D341Med (cell line): ENCODE measurements around the gene SAP25.
A peak's percentile ranks its signal among the peaks of the same experiment; 100 is the strongest.

ENCODE experiments used
- DNase-seq: peaks from one replicate; pipeline ENCODE4 v3.0.0; 2012; ENCODE audit warnings: low spot score

The SAP25 gene

GRCh38 chr7:100595188-100595587, 21.5 kb upstream of the SAP25 start:
- no peak for DNase-seq

GRCh38 chr7:100591596-100591995, 17.9 kb upstream of the SAP25 start:
- DNase-seq, result no peak

- no peak for DNase-seq
Observed at GRCh38 chr7:100590077-100590737, 16.5 kb upstream of the SAP25 start.

- DNase-seq, result no peak
Observed at GRCh38 chr7:100589341-100589947, 15.7 kb upstream of the SAP25 start.

GRCh38 chr7:100588438-100588837, 14.7 kb upstream of the SAP25 start:
- DNase-seq, result no peak

GRCh38 chr7:100586266-100587025, 12.7 kb upstream of the SAP25 start, which contains the start of gene FBXO24:
FBXO24 (plus strand) TSS chr7:100586328; CDS start chr7:100586626, 298 bp downstream.
- DNase-seq, result peak; percentile 98

GRCh38 chr7:100585511-100586265, 12.0 kb upstream of the SAP25 start, which contains the start of gene LRCH4:
LRCH4 (minus strand) TSS chr7:100586129; CDS start chr7:100586100, 29 bp downstream.
- DNase-seq, result peak; percentile 83

- peak; percentile 58 for DNase-seq
Observed at GRCh38 chr7:100584683-100585510, 11.2 kb upstream of the SAP25 start.

GRCh38 chr7:100584054-100584682, 10.5 kb upstream of the SAP25 start:
- DNase-seq, result no peak

- DNase-seq, result no peak
Observed at GRCh38 chr7:100583132-100584053, 9.7 kb upstream of the SAP25 start.

- no peak for DNase-seq
Observed at GRCh38 chr7:100582650-100583049, 8.9 kb upstream of the SAP25 start.

- no peak for DNase-seq
Observed at GRCh38 chr7:100582041-100582579, 8.4 kb upstream of the SAP25 start.

- DNase-seq, result no peak
Observed at GRCh38 chr7:100580466-100581283, 7.0 kb upstream of the SAP25 start.

- no peak for DNase-seq
Observed at GRCh38 chr7:100578246-100579183, 4.8 kb upstream of the SAP25 start.

GRCh38 chr7:100577507-100577906, 3.8 kb upstream of the SAP25 start:
- no peak for DNase-seq

- DNase-seq, result no peak
Observed at GRCh38 chr7:100577103-100577502, 3.4 kb upstream of the SAP25 start.

- DNase-seq, result no peak
Observed at GRCh38 chr7:100576384-100576993, 2.8 kb upstream of the SAP25 start.
